K562 (cell line): ENCODE measurements around the gene KIAA1958. TPM values are rescaled to one million over a fixed set of nuclear protein-coding genes. Genes with fewer than 3 reads are reported as not detected.

Experiments
- BCLAF1 ChIP-seq, 2 experiments: fragments of 450-650 bp in 1 of 2; IDR thresholded peaks; 2 replicates each; pipeline ENCODE4 v1.6.1; 2011 to 2017; ENCODE audit warnings: low read depth in 2 of 2, antibody characterized with exemption in 1 of 2, borderline replicate concordance in 1 of 2, low read length in 1 of 2, mild to moderate bottlenecking in 1 of 2, mixed read lengths in 1 of 2; ENCODE audit not compliant: control insufficient read depth in 1 of 2
- E2F4 ChIP-seq: sonication (generic); formaldehyde crosslinking; IDR thresholded peaks from 2 replicates; pipeline ENCODE4 v1.8.0; 2022; ENCODE audit warnings: mild to moderate bottlenecking, low read depth, missing genetic modification reagents
- GATAD2B ChIP-seq: fragments of 450-650 bp; IDR thresholded peaks from 2 replicates; pipeline ENCODE4 v1.6.1; 2017; ENCODE audit warnings: mild to moderate bottlenecking, borderline replicate concordance
- HDAC1 ChIP-seq, 2 experiments: fragments of 450-650 bp; IDR thresholded peaks; 2 replicates each; pipeline ENCODE4 v1.6.1; 2016 to 2017; ENCODE audit warnings: inconsistent platforms in 1 of 2, mild to moderate bottlenecking in 1 of 2, moderate library complexity in 1 of 2
- KDM2B ChIP-seq: fragments of 250-450 bp; sonication (Bioruptor Pico); IDR thresholded peaks from 2 replicates; pipeline ENCODE4 v1.8.0; 2021; ENCODE audit warnings: mild to moderate bottlenecking, moderate library complexity
- OTX1 ChIP-seq: fragments of 450-650 bp; formaldehyde crosslinking; IDR thresholded peaks from 2 replicates; pipeline ENCODE4 v1.4.0; 2022; ENCODE audit warnings: mild to moderate bottlenecking
- POLR2G ChIP-seq: fragments of 200-400 bp; formaldehyde crosslinking; IDR thresholded peaks from 2 replicates; pipeline ENCODE4 v1.6.1; 2017; ENCODE audit warnings: low read depth, mild to moderate bottlenecking, antibody characterized with exemption, low read length, moderate library complexity
- YY1 ChIP-seq, 3 experiments: IDR thresholded peaks; 2 replicates each; pipeline ENCODE4 v1.6.1; 2011; ENCODE audit warnings: low read length in 2 of 3, mild to moderate bottlenecking in 2 of 3, moderate library complexity in 2 of 3, borderline replicate concordance in 1 of 3, control low read depth in 1 of 3, low read depth in 1 of 3; ENCODE audit not compliant: insufficient read depth in 3 of 3, insufficient replicate concordance in 2 of 3, control insufficient read depth in 1 of 3, insufficient read length in 1 of 3; ENCODE audit errors: extremely low read depth in 1 of 3
- ZBED1 ChIP-seq: IDR thresholded peaks from 2 replicates; pipeline ENCODE4 v1.6.1; 2014
- ZBTB40 ChIP-seq, 2 experiments: fragments of 450-650 bp in 1 of 2; sonication (generic) in 1 of 2; formaldehyde crosslinking in 1 of 2; IDR thresholded peaks; 2 replicates each; pipeline versions ENCODE4 v1.7.1 to v1.9.0; 2016 to 2022; ENCODE audit warnings: inconsistent platforms in 1 of 2, mild to moderate bottlenecking in 1 of 2, missing genetic modification reagents in 1 of 2
- ZNF232 ChIP-seq: sonication (generic); formaldehyde crosslinking; IDR thresholded peaks from 2 replicates; pipeline ENCODE4 v1.8.0; 2022; ENCODE audit warnings: mild to moderate bottlenecking, missing genetic modification reagents
- ZNF551 ChIP-seq: fragments of 250-450 bp; sonication (Bioruptor Pico); IDR thresholded peaks from 2 replicates; pipeline ENCODE4 v1.5.0; 2021; ENCODE audit warnings: mild to moderate bottlenecking, moderate library complexity
- polyA plus RNA-seq, 8 experiments: library from polyadenylated mRNA; depleted of rRNA in 4 of 8; stranded (reverse) in 5 of 8; unstranded in 3 of 8; fragments of >200 nt; fragmentation: Nextera tagmentation in 2 of 8; fragmentation: Illumina TruSeq in 1 of 8; extraction: Ambion mirVana in 2 of 8; extraction: Trizol in 1 of 8; gene quantifications; 2 replicates each; pipeline versions ENCODE4 v1.2.1 to v1.2.3, GENCODE V29; 2011 to 2014; ENCODE audit warnings: inconsistent platforms in 1 of 8, missing spikeins in 1 of 8
- total RNA-seq, 7 experiments: library from RNA; depleted of rRNA in 6 of 7; stranded (reverse); fragments of >200 nt in 6 of 7; fragmentation: Illumina TruSeq in 2 of 7; extraction: Trizol in 2 of 7; gene quantifications; 2 replicates each; pipeline versions ENCODE4 v1.2.1 to v1.2.3, GENCODE V29; 2011 to 2021; ENCODE audit warnings: low replicate concordance in 1 of 7

The KIAA1958 gene
- total and polyA plus RNA-seq, 9 of the 15 experiments (the other 6 are each of a cell fraction or from before 2014, with no cell fraction given), result 1.1 to 16.0 (median 10.1) TPM

- peak; percentile 89 for TF ChIP-seq ZBTB40 (IDR thresholded peaks at IDR 0.05)
- TF ChIP-seq ZBTB40 (CRISPR knock-in tag; IDR thresholded peaks at IDR 0.05), result no peak
- no peak for TF ChIP-seq ZNF232 (CRISPR knock-in tag)
- no peak for TF ChIP-seq GATAD2B
- TF ChIP-seq HDAC1 (IDR thresholded peaks at IDR 0.05), result peak in 1 of 2 experiments; percentile 94; a peak in 2 of 4 replicates
- TF ChIP-seq POLR2G, result peak; percentile 88
- peak; percentile 71; the same call in 1 of the 2 replicates for TF ChIP-seq ZBED1
- TF ChIP-seq OTX1 (CRISPR knock-in tag), result no peak
- peak in 2 of 3 experiments; percentile 41 to 77 for TF ChIP-seq YY1 (IDR thresholded peaks at IDR 0.05; ENCODE audit: borderline replicate concordance in 1 of 3, control insufficient read depth in 1 of 3, extremely low read depth in 1 of 3, insufficient read depth in 3 of 3, insufficient read length in 1 of 3, insufficient replicate concordance in 2 of 3, low read depth in 1 of 3, low read length in 2 of 3)
- TF ChIP-seq BCLAF1 (IDR thresholded peaks at IDR 0.05; ENCODE audit: borderline replicate concordance in 1 of 2, control insufficient read depth in 1 of 2, low read depth in 2 of 2, low read length in 1 of 2), result no peak
- no peak for TF ChIP-seq ZNF551 (CRISPR knock-in tag)
- no peak for TF ChIP-seq KDM2B (CRISPR knock-in tag)
- TF ChIP-seq E2F4, result no peak
Measured at GRCh38 chr9:112717661-112718331, 231.2 kb downstream of the KIAA1958 start, which contains the start of gene INIP (continued).
